Astrocyte (in vitro differentiated cells and primary cell): ENCODE data around the gene CCDC142. TPM values are rescaled to one million over a fixed set of nuclear protein-coding genes. Genes with fewer than 3 reads are reported as not detected.
A peak's percentile ranks its signal among the peaks of the same experiment; 100 is the strongest.

Experiments
- DNase-seq: peaks from one replicate; pipeline ENCODE4 v3.0.0-alpha.2; 2010; ENCODE audit warnings: low read depth
- FAIRE-seq: peaks from 2 replicates; lab custom pipeline; 2011; peaks lifted over from hg19 to GRCh38; lab: Jason Lieb, UNC
- H2AFZ ChIP-seq: 2 replicates; pipeline ENCODE4 v1.6.0; 2012; ENCODE audit warnings: low read depth, low read length, inconsistent platforms
- H3K27ac ChIP-seq: 2 replicates; pipeline ENCODE4 v1.5.1; 2011; ENCODE audit warnings: low read depth, low read length, inconsistent platforms
- H3K27me3 ChIP-seq: 2 replicates; pipeline ENCODE4 v1.6.0; 2011; ENCODE audit warnings: low read length, inconsistent platforms; ENCODE audit not compliant: insufficient read depth
- H3K36me3 ChIP-seq: 2 replicates; pipeline ENCODE4 v1.5.1; 2011; ENCODE audit warnings: low read length, inconsistent platforms; ENCODE audit not compliant: insufficient read depth
- H3K4me1 ChIP-seq: 2 replicates; pipeline ENCODE4 v1.5.1; 2011; ENCODE audit warnings: low read length, inconsistent platforms; ENCODE audit not compliant: insufficient read depth
- H3K4me2 ChIP-seq: 2 replicates; pipeline ENCODE4 v1.6.0; 2012; ENCODE audit warnings: low read length, inconsistent platforms
- H3K4me3 ChIP-seq: 2 replicates; pipeline ENCODE4 v1.5.1; 2011; ENCODE audit warnings: low read depth, mild to moderate bottlenecking, low read length, inconsistent platforms; ENCODE audit not compliant: insufficient read depth
- H3K79me2 ChIP-seq: 2 replicates; pipeline ENCODE4 v1.6.0; 2012; ENCODE audit warnings: mild to moderate bottlenecking, low read length, inconsistent platforms; ENCODE audit not compliant: insufficient read depth
- H3K9ac ChIP-seq: 2 replicates; pipeline ENCODE4 v1.6.0; 2012; ENCODE audit warnings: mild to moderate bottlenecking, low read length, inconsistent platforms
- H3K9me3 ChIP-seq: 2 replicates; pipeline ENCODE4 v1.5.1; 2012; ENCODE audit warnings: low read depth, mild to moderate bottlenecking, low read length, inconsistent platforms; ENCODE audit not compliant: insufficient read depth
- H4K20me1 ChIP-seq: 2 replicates; pipeline ENCODE4 v1.6.0; 2012; ENCODE audit warnings: low read length, inconsistent platforms; ENCODE audit not compliant: insufficient read depth
- H3K27ac Mint-ChIP-seq: one replicate; pipeline ENCODE4 v1.8.0; 2021; ENCODE audit warnings: mild to moderate bottlenecking, mixed read lengths; ENCODE audit not compliant: unreplicated experiment
- H3K27me3 Mint-ChIP-seq: one replicate; pipeline ENCODE4 v1.8.0; 2021; ENCODE audit warnings: low read depth, mixed read lengths; ENCODE audit not compliant: unreplicated experiment
- H3K36me3 Mint-ChIP-seq: one replicate; pipeline ENCODE4 v1.8.0; 2021; ENCODE audit warnings: low read depth, mixed read lengths; ENCODE audit not compliant: unreplicated experiment
- H3K4me1 Mint-ChIP-seq: one replicate; pipeline ENCODE4 v1.8.0; 2021; ENCODE audit warnings: low read depth, mixed read lengths; ENCODE audit not compliant: unreplicated experiment
- H3K4me3 Mint-ChIP-seq: one replicate; pipeline ENCODE4 v1.8.0; 2021; ENCODE audit warnings: mild to moderate bottlenecking, moderate library complexity, mixed read lengths; ENCODE audit not compliant: unreplicated experiment
- H3K9me3 Mint-ChIP-seq: one replicate; pipeline ENCODE4 v1.8.0; 2021; ENCODE audit warnings: mild to moderate bottlenecking, mixed read lengths; ENCODE audit not compliant: unreplicated experiment
- CTCF ChIP-seq: IDR thresholded peaks from 2 replicates; pipeline ENCODE4 v1.5.1; 2011; ENCODE audit warnings: low read depth, mild to moderate bottlenecking, inconsistent platforms, low read length, moderate library complexity; ENCODE audit not compliant: insufficient read depth
- EZH2 ChIP-seq: IDR thresholded peaks from 2 replicates; pipeline ENCODE4 v1.6.1; 2012; ENCODE audit warnings: mild to moderate bottlenecking, low read length, inconsistent platforms; ENCODE audit not compliant: insufficient read depth
- total RNA-seq: library from RNA; stranded (reverse); gene quantifications from 2 replicates; pipeline ENCODE4 v1.2.1, GENCODE V29; 2021

The CCDC142 gene
- total RNA-seq, 1 donor from 2014 or later: 11.2 TPM

- no peaks in the 10 kb centered on the region for H3K9me3 ChIP-seq
- H3K36me3 ChIP-seq: no peaks in the 10 kb centered on the region
- no peak overlapping the region for H3K9ac ChIP-seq
- TF ChIP-seq CTCF (no peak), EZH2 (no peak)
- peaks cover 18% of the 10 kb centered on the region for H3K4me1 ChIP-seq
- peaks cover 42% of the 10 kb centered on the region for H3K27me3 ChIP-seq
- no peaks in the 10 kb centered on the region for H3K79me2 ChIP-seq
- Mint-ChIP-seq H3K27me3 (peaks cover 62% of the 10 kb centered on the region), H3K4me1 (peaks cover 14% of the 10 kb centered on the region), H3K9me3 (no peaks in the 10 kb centered on the region), H3K27ac (peak overlapping the region; percentile 66), H3K36me3 (peaks cover 15% of the 10 kb centered on the region), H3K4me3 (peak overlapping the region; percentile 34)
- H3K4me2 ChIP-seq: peak overlapping the region; percentile 85
- H3K4me3 ChIP-seq: no peak overlapping the region
- no peak for FAIRE-seq
- no peaks in the 10 kb centered on the region for H4K20me1 ChIP-seq
- DNase-seq: no peak
- H2AFZ ChIP-seq: no peak overlapping the region
- no peak overlapping the region for H3K27ac ChIP-seq
Measured at GRCh38 chr2:74496997-74497776, 14.4 kb upstream of the CCDC142 start.

GRCh38 chr2:74495440-74495839, 12.6 kb upstream of the CCDC142 start:
- H3K79me2 ChIP-seq: no peaks in the 10 kb centered on the region
- DNase-seq: no peak
- H3K4me1 ChIP-seq: peaks cover 18% of the 10 kb centered on the region
- Mint-ChIP-seq H3K9me3 (no peaks in the 10 kb centered on the region), H3K4me3 (no peak overlapping the region), H3K36me3 (peaks cover 30% of the 10 kb centered on the region), H3K27ac (no peak overlapping the region), H3K4me1 (peaks cover 14% of the 10 kb centered on the region), H3K27me3 (peaks cover 44% of the 10 kb centered on the region)
- no peak overlapping the region for H3K4me2 ChIP-seq
- no peak for FAIRE-seq
- H3K36me3 ChIP-seq: peaks cover 6% of the 10 kb centered on the region
- no peak overlapping the region for H3K4me3 ChIP-seq
- no peaks in the 10 kb centered on the region for H4K20me1 ChIP-seq
- no peak for TF ChIP-seq EZH2
- no peak for TF ChIP-seq CTCF
- peaks cover 32% of the 10 kb centered on the region for H3K27me3 ChIP-seq
- H3K9ac ChIP-seq: no peak overlapping the region
- no peaks in the 10 kb centered on the region for H3K9me3 ChIP-seq
- no peak overlapping the region for H3K27ac ChIP-seq
- no peak overlapping the region for H2AFZ ChIP-seq

GRCh38 chr2:74493546-74493945, 10.7 kb upstream of the CCDC142 start:
- Mint-ChIP-seq H3K4me1 (peaks cover 15% of the 10 kb centered on the region), H3K4me3 (peak overlapping the region; percentile 6), H3K9me3 (no peaks in the 10 kb centered on the region), H3K27ac (no peak overlapping the region), H3K27me3 (peaks cover 30% of the 10 kb centered on the region), H3K36me3 (peaks cover 38% of the 10 kb centered on the region)
- Histone ChIP-seq H2AFZ (no peak overlapping the region), H3K9me3 (no peaks in the 10 kb centered on the region), H3K79me2 (no peaks in the 10 kb centered on the region), H3K27ac (no peak overlapping the region), H3K9ac (no peak overlapping the region), H3K4me1 (peaks cover 16% of the 10 kb centered on the region), H3K27me3 (peaks cover 17% of the 10 kb centered on the region), H4K20me1 (peaks cover 7% of the 10 kb centered on the region), H3K4me2 (no peak overlapping the region), H3K4me3 (no peak overlapping the region), H3K36me3 (peaks cover 6% of the 10 kb centered on the region)
- TF ChIP-seq EZH2 (no peak), CTCF (no peak)
- DNase-seq (no peak), FAIRE-seq (no peak)
